Midbrain (tissue), 1 donor: ENCODE data around the gene IGSF9B.

Source experiments
- DNase-seq: peaks from one replicate; lab custom pipeline; 2025; lab: John Stamatoyannopoulos, UW

IGSF9B gene

DNA sequence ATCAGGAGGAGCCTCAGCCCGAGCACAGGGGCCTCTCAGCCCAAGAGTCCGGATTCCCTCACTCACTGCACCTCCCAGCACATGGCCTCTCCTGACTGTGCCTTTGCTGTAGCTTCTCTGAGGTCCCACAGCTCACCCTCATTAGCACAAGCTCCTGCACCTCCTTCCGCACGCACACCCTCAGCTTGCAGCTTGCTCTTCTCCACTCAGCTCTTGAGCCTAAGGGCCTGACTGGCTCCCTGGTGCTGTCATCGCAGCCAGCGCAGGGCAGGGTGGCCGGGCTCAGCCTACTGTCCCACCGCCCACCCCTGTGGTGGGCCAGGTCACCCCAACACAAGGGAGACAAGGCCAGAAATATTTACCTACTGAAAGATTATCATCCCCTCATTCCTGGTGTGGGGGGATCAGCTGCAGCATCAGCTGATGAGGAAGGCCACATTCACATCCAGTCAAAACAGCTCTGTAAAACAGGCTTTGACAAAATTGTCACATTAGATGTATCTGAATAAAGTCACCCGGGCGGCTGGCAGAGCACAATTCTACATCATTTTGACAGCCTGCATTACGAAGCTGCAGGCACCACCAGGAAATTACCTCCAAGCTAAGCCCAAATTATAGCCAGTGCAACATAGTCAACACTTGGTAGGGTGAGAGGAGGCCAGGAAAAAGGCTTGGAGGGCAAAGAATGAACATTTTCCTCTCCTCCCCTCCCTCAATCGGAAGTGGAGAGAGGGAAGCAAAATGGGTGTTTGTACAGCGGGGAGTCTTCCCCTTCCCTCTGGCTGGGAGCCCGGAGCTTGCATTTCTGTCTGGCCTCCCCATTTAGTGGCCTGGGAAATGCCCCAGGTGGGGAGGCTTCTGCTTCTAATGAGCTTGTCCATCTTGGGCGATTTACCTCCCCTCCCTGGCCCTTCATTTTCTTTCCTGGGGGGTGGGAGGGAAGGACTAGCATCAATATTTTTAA lies 29.5 kb upstream of the IGSF9B start:
- DNase-seq, result no peak

DNA sequence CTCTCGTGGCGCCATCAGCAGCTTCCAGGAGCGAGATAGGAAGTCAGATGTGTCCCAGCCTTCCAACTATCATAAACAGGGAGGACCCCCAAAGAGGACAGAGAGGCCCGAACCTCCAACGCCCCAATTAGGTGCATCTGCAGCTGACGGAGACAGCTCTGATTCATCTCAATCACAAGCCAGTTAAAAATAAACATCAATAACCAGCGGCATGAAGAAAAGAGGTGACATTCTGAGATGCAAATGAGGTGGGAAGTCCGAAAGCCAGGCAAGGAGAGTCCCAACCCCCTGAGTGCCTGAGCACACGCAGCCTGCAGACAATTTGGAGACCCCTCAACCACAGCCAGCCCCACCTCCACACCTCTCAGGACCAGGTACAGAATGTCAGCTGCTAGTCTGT lies 28.1 kb upstream of the IGSF9B start:
- no peak for DNase-seq

- no peak for DNase-seq
Observed at GRCh38 chr11:133983660-133984316, 27.0 kb upstream of the IGSF9B start.

- DNase-seq, result no peak
Observed at GRCh38 chr11:133982876-133983275, 26.1 kb upstream of the IGSF9B start.

GRCh38 chr11:133982151-133982550 lies 25.4 kb upstream of the IGSF9B start:
- no peak for DNase-seq

- no peak for DNase-seq
Observed at GRCh38 chr11:133981156-133981555, 24.4 kb upstream of the IGSF9B start.

- no peak for DNase-seq
Observed at GRCh38 chr11:133980665-133981064, 23.9 kb upstream of the IGSF9B start.

DNA sequence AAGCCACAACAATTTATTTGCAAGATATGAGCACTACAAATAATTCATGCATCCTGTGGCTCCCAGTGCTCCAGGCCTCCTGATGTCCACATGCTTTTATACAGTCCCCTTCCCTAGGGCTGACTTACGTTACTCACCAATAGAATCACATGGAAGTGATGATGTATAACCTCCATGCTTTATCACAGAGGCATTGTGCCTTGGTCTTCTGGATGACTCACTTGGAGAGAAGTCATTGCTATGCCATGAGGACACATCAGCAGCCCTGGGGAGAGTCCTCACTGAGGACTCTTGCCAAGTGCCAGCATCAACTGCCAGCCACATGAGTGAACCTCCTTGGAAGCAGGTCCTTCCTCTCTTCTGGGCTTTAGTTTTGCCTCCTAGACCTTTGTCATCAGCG lies 22.0 kb upstream of the IGSF9B start:
- DNase-seq, result no peak

GRCh38 chr11:133977067-133977677 lies 20.4 kb upstream of the IGSF9B start:
- no peak for DNase-seq

DNA sequence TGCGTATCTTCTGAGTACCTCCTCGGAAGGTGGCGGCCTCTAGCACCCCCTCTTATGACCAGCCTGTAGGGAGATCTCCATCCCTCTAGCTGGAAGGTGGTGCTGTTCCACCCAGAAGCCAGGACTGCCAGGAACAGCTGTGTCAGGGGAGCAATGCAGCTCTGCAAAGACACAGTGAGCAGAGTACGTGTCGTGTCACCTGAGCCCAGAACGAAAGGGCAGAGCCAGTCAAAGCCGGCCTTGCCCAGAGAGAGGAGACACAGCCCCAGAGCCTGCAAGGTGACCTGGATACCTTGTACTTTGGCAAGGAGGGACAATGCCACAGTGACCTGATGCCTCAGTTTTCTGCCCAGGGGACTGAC lies 18.7 kb upstream of the IGSF9B start:
- no peak for DNase-seq

DNA sequence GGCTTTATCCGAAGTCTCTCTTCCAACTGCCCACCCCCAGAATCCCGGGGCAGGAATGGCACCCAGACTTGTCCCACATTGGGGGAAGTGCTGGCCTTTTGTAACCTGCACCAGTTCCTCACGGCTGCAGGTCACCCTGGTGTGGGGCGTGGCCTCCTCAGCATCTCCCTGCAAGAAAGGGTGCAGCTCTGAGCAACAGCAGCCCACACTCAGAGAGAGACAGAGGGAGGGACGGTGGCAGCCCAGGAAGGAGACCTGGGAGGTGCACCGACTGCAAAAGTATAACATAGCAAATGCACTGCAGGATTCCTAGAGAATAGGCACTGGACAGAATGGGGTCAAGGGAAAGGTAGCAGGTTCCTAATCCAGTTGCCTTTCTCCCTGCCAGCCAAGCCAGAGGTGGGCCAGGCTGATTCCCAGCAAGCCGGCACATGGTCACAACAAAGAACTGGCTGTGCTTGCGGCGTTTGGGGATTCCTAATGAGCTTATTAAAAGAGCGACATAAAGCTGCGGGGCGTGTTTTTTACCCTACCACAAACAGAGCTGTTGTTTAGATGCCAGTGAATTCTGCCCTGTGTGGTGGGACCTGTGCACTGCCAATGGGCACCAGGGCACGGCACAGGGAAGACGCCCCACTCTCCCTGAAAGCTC lies 18.2 kb upstream of the IGSF9B start:
- DNase-seq, result no peak

GRCh38 chr11:133971881-133972280 lies 15.1 kb upstream of the IGSF9B start:
- no peak for DNase-seq

GRCh38 chr11:133969112-133969511 lies 12.3 kb upstream of the IGSF9B start:
- no peak for DNase-seq

DNA sequence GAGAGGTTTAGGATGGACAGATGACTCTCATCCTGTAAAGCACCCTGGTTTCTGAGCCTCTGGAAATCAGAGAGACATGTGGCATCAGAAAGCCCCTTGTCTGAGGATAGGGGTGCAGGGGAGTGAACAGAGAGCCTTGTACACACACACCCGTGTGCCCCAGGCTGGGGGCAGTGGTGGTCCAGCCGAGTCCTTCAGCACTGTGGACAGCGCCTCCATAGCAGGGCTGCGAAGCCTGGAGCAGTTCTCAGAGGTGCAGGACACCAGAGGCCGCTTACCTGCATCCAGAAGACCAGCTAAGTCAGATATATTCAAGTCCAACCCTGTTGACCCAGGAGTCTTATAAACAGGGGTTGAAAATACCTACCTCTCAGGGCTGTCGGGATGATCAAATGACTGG lies 11.5 kb upstream of the IGSF9B start:
- DNase-seq, result no peak

DNA sequence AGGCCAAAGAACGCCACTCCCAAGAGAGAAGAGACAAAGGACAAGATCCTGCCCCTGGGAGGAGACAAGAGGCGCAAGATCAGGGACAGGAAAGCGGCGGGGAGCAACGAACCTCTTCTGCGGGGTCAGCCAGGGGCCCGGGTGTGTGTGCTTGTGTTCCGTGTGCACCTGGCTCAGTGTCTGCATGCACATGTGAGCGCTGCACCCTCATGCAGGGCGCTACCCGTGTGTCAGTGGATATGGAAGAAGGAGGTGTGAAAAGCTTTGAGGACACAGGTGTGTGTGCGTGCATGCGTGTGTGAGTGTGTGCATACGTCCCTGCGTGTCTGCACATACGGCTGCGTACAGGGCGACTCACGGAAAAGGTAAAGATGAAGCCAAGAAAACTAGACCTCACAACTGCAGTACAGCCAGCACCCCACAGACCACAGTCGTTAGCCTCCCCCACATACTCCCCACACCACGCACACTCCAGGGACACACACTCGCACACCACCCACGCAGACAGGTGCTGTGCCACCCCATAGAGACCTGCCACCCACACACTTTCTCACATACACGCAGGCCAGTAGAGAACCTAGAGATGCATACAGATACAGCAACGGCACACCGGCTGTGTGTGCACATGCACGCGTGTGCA lies 11.0 kb upstream of the IGSF9B start:
- no peak for DNase-seq

- no peak for DNase-seq
Observed at GRCh38 chr11:133966921-133967598, 10.3 kb upstream of the IGSF9B start.

GRCh38 chr11:133966172-133966651 lies 9.4 kb upstream of the IGSF9B start:
- peak; percentile 41 for DNase-seq

DNA sequence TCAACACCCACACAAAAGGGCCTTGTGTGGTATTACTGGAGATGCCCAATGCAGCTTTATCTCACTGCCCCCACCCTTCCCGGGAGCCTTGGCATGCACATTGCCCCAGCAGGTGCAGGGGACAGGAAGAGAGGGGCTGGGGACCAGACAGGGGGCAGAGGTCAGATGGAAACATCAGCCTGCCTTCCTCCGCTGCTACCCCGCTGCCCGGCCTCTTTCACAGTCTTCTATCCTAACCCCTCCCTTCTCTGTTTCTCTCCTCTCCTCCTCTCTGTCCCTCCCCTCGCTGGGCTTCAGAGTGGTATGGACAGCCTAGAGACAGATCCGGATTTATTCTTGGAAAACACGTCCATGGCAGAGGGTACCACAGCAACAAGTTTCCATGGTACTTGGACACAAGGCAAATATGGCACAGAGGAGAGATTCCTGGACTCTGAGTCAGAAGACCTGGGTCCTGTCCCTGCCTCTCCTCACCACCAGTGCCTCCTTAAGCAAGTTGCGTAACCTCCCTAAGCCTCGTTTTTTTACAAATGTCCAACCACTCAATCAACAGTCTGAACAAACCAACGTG lies 8.3 kb upstream of the IGSF9B start:
- no peak for DNase-seq

- DNase-seq, result no peak
Observed at GRCh38 chr11:133964356-133964755, 7.6 kb upstream of the IGSF9B start.

DNA sequence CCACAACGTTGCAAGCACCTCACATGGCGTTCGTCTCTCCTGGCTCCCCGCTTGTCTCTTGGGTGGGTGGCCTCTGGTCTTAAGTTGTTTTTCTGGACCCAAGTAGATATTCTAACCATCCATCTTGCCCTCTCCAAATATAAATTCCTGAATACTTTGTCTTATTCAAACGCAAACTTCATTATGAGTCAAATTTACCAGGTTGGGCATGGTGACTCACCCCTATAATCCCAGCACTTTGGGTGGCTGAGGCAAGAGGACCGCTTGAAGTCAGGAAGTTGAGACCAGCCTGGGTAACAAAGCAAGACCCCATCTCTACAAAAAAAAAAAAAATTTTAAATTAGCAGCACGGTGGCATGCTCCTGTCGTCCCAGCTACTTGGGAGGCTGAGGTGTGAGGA lies 5.1 kb upstream of the IGSF9B start:
- no peak for DNase-seq

- no peak for DNase-seq
Observed at GRCh38 chr11:133957900-133958299, 1.1 kb upstream of the IGSF9B start.
